COLO668 (cell line): Measurements from ENCODE around the gene NCBP2L.
"Not testable (repeated sequence)": the region's sequence is repeated elsewhere in the genome, so short reads cannot be mapped to it uniquely, and the experiment has no call there.

Source experiments
- DNase-seq: peaks from one replicate; lab custom pipeline; 2025; ENCODE audit not compliant: unreplicated experiment; lab: John Stamatoyannopoulos, UW

The NCBP2L gene

GRCh38 chrX:107804427-107804826, 26.9 kb downstream of the NCBP2L start:
- no peak for DNase-seq

DNA sequence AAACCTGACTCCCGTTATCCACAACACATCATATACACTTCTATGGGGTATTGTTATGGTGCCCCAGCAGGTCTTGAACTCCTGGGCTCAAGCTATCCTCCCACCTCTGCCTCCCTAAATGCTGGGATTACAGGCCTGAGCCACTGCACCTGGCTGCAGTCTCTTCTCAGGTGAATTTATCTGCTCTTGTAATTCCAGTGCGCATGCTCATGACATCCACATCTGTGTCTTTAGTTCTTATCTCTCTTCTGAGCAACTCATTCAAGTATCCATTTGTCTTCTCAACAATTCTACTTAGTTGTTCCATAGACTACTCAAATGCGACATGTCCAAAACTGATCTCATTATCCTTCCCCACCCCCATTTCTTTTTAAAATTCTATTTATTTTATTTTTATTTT, 27.6 kb downstream of the NCBP2L start:
- DNase-seq: no peak

GRCh38 chrX:107810053-107810452, 32.5 kb downstream of the NCBP2L start:
- DNase-seq: not testable (repeated sequence)

DNA sequence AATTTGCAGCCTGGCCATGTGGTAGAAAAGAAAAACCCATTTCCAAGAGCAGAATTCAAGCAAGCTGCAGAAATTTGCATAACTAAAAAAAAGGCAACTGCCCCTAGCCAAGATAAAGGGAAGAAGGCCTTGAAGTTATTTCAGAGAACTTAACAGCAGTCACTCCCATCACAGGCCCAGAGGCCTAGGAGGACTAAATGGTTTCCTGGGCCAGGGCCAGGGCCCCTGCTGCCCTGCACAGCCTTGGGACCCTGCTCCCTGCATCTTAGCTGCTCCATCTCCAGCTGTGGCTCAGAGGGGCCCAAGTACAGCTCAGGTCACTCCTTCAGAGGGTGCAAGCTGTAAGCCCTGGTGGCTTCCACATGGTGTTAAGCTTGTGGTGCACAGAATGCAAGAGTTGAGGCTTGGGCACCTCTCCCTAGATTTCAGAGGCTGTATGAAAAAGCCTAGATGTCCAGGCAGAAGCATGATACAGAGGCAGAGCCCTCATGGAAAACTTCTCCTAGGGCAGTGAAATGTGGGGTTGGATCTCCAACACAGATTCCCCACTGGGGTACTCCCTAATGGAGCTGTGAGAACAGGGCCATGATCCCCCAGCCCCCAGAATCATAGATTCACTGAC, 41.5 kb downstream of the NCBP2L start:
- no peak for DNase-seq

GRCh38 chrX:107823042-107823441, 45.5 kb downstream of the NCBP2L start:
- DNase-seq: no peak

DNA sequence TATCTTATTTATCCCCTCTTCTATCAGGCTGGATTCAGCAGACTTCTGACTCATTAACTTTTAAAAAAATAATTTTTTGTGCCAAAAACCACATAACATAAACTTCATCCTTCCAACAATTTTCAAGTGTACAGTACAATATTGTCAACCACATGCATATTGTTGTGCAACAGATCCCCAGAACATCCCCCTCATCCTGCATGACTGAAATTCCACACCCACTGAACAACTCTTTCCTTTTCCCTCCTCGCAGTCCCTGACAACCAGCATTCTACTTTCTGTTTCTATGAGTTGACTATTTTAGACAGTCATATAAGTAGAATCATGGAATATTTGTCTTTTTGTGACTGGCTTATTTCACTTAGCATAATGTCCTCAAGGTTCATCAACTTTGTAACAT, 45.9 kb downstream of the NCBP2L start:
- DNase-seq: no peak

DNA sequence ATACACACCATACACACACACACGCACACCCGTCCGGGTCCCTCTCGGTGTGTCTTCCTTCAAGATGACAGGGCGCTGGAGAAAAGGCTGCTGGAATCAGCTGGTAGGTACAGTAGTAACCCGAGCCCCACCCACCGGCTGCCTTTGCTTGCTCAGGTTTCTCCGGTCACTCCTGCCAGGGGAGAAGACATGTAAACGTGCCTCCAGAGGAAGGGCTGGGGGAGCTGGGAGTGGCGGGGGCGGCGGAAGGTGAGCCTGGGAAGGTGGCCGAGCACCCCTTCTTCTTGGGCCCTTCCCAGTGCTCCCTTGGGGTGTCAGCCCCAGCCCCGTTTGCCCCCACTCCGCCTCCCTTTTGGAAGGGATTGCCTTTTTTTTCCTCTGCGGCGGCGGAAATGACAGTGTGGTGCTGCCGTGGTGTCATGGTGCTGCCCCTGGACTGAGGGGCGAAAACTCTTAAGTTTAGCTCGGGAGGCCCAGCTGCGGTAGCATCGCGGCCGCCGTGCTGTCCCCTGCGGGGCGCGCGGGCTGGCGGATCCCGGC, 48.2 kb downstream of the NCBP2L start, which contains the start of gene MID2:
MID2 (plus strand) TSS at position 169 of the 540 bp plus-strand sequence. CDS start 561 bp downstream, outside the sequence.
- DNase-seq: peak; percentile 55

DNA sequence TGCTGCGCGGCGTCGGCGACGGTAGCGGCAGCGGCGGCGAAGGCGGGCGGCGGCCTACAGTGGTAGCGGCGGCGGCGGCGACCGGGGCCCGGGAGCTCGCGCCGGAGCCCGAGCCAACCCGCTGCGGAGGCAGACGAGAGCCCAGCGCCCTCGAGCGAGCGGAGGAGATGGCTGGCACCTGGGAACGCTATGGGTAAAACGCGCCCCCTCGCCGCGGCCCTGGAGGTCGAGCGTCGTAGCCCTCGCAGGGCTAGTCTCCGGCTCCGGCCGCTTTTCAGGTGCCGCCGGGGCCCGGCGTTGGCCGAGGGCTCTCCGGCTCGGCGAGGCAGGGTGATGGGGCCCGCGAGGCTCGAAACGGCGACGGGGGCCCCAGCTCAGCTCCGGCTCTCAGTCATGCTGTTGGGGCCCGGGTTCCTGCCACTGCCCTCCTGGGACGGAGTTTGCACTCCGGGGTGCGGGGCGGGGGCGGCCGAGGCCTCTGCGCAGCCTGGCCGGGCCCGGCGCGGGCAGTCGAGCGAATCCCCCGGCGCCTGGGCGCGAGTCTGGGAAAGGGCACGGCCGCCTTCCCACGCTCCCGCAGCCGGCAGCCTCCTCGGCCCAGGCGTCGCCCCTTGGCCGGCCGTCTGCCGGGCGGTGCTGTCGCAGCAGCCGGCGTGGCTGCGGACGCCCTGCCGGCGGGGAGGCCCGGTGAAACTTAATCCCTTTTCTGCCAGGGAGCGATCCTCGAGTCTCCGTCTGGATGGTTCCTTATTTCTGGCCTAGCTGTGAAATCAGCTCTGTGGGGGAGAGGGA, 48.9 kb downstream of the NCBP2L start:
- DNase-seq: peak; percentile 63

- no peak for DNase-seq
These were observed 49.7 kb downstream of the NCBP2L start for GRCh38 chrX:107827030-107827831.

DNA sequence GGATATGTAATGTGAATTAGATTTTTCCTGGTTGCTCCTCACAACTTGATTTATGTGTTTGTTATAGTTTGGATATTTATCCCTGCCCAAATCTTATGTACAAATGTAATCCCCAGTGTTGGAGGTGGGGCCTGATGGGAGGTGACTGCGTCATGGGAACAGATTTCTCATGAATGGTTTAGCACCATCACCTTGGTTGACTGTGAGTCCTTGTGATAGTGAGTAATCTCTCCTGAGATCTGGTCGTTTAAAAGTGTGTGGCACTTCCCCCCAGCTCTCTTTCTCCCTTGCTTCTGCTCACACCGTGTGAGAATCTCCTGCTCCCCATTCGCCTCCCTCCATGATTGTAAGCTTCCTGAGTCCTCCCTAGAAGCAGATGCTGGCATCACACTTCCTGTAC, 50.3 kb downstream of the NCBP2L start:
- no peak for DNase-seq

- no peak for DNase-seq
These were observed 52.3 kb downstream of the NCBP2L start for GRCh38 chrX:107829878-107830277.

DNA sequence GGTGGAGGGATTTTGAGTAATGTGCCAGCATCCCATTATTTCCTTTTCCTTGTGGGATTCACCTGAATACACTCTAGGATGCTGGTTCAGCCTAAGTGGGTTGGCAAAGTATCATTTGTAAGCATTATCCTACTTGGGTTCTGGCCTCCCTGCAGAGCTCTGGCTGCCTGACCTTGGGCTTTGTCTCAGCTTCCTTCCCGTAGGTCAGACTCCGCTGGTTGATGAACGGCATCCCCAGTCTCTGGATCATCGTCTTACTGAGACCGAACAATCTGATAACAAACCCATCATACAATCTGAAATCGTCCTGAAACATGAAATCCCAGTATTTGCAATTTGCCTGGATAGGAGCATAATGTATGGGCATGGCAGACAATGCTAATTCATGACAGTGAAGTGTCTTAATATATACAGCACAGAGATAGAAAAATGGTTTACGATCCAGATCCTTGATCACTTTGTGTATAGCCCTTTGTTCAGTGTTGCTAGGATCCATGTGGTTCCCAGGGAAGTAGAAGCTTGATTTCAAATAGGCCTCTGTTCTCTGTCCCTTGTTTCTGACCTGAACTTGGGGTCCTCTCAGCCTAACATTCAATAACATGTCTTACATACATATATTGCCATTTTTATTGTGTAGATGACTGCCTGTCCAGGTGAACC, 53.7 kb downstream of the NCBP2L start:
- no peak for DNase-seq

GRCh38 chrX:107834275-107835201, 57.0 kb downstream of the NCBP2L start:
- DNase-seq: no peak

- DNase-seq: no peak
These were observed 59.4 kb downstream of the NCBP2L start for GRCh38 chrX:107836958-107837357.

- no peak for DNase-seq
These were observed 63.4 kb downstream of the NCBP2L start for GRCh38 chrX:107840971-107841370.

DNA sequence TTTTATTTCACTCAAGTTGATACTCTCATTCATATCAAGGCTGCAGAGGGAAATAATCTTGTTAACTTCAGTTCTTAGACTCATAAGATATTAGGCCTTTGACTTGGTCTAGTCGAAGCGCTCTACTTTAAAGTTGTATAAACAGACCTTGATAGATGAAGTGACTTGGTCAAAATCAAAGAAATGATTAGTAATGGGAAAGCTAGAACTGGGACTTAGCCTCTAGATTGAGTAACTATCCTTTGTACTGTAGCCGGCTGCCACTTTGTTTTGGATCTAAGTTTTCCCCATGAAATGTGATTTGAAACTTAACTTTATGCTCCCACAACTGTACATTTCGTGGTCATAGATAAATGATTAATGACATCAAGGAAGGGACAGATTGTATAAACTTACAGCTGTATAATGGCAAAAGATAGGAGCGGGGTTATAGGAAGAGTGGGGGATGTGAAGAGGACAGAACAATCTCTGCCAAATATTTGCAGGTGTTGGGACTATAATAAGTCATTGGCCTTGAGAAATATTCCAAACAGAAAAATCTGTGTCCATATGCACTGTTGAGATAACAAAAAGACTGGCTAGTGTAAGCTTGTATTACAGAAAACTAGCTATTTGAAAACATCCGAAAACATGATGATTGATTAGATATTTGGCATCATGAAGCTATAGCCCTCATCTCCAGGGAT, 65.3 kb downstream of the NCBP2L start:
- DNase-seq: no peak
